GM19397 (cell line): ENCODE measurements around the gene AGR2.
"Not testable (repeated sequence)": the region's sequence is repeated elsewhere in the genome, so short reads cannot be mapped to it uniquely, and the experiment has no call there.

ENCODE experiments used
- ATAC-seq: cut with Tn5 transposase; IDR thresholded peaks from one replicate; pipeline ENCODE4 v1.9.1; 2021; ENCODE audit warnings: mild to moderate bottlenecking, moderate library complexity; ENCODE audit not compliant: unreplicated experiment

Gene AGR2

GRCh38 chr7:16774986-16775385 is 29.8 kb downstream of the AGR2 start:
- ATAC-seq: no peak

- no peak for ATAC-seq
These were observed 30.5 kb downstream of the AGR2 start for GRCh38 chr7:16774294-16774693.

GRCh38 chr7:16773884-16774283 is 30.9 kb downstream of the AGR2 start:
- no peak for ATAC-seq

- no peak for ATAC-seq
These were observed 31.5 kb downstream of the AGR2 start for GRCh38 chr7:16773326-16773725.

GRCh38 chr7:16770657-16771329 is 34.0 kb downstream of the AGR2 start:
- no peak for ATAC-seq

GRCh38 chr7:16769994-16770393 is 34.8 kb downstream of the AGR2 start:
- not testable (repeated sequence) for ATAC-seq

GRCh38 chr7:16765436-16765859 is 39.4 kb downstream of the AGR2 start:
- ATAC-seq: no peak

GRCh38 chr7:16764942-16765341 is 39.9 kb downstream of the AGR2 start:
- no peak for ATAC-seq

- ATAC-seq: no peak
These were observed 42.6 kb downstream of the AGR2 start for GRCh38 chr7:16762177-16762576.

GRCh38 chr7:16759840-16760239 is 45.0 kb downstream of the AGR2 start:
- no peak for ATAC-seq

- ATAC-seq: no peak
These were observed 45.9 kb downstream of the AGR2 start for GRCh38 chr7:16758631-16759611.

- no peak for ATAC-seq
These were observed 46.8 kb downstream of the AGR2 start for GRCh38 chr7:16758036-16758435.

GRCh38 chr7:16755397-16755796 is 49.4 kb downstream of the AGR2 start:
- ATAC-seq: no peak

- no peak for ATAC-seq
These were observed 49.9 kb downstream of the AGR2 start for GRCh38 chr7:16754856-16755317.

- ATAC-seq: peak; percentile 10
These were observed 50.6 kb downstream of the AGR2 start for GRCh38 chr7:16753932-16754855.

GRCh38 chr7:16753102-16753931 is 51.5 kb downstream of the AGR2 start, which contains the start of gene TSPAN13:
Gene TSPAN13, plus strand, starts transcription at chr7:16753755. Its CDS starts 213 bp downstream, at chr7:16753968.
- ATAC-seq: peak; percentile 69

- ATAC-seq: no peak
These were observed 57.7 kb downstream of the AGR2 start for GRCh38 chr7:16747102-16747501.

- no peak for ATAC-seq
These were observed 59.2 kb downstream of the AGR2 start for GRCh38 chr7:16745645-16746044.

GRCh38 chr7:16744518-16745250 is 60.1 kb downstream of the AGR2 start:
- no peak for ATAC-seq
